ENCODE measurements around the gene TULP1.

The TULP1 gene

GRCh38 chr6:35481226-35481625 is 31.5 kb downstream of the TULP1 start:
- DNase-seq, result no peak

DNA sequence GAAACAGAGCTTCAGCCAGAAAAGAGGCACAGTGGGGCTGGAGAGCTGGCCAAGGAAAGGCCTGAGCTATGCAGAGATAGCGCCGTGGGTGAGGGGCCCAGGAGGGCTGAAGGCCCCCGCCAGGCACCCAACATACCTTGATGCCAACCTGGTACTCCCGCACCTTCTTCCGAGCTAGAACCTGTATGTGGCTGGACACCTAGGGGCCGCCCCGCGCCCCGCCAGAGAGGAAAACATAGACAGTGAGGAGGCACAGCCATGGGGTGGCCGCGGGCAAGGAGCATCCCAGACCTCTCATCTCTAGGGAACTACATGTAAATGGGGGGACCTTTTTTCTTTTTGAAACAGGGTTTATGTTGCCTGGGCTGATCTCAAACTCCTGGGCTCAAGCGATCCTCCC is 32.5 kb downstream of the TULP1 start:
- DNase-seq, result no peak

DNA sequence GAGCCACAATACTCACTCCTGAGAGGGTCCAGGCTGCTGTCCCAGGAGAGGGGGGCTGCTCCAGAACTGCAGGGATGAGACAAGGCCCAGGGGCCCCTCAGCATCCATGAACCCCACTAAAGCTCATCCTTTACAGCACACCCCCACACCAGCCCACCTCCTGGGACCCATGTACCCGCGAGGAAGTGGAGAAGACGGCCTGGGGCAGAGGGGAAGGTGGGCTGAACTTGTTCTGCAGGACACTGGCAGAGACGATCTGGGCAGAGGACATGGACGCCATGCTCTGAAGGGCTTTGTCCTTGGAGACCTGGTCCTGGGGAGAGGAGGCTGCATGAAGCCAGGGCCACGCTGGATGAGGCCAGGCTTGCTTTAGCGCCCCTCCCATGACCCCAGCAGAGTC is 34.4 kb downstream of the TULP1 start:
- DNase-seq, result no peak

- DNase-seq, result no peak
These were observed 35.0 kb downstream of the TULP1 start for GRCh38 chr6:35477551-35478179.

DNA sequence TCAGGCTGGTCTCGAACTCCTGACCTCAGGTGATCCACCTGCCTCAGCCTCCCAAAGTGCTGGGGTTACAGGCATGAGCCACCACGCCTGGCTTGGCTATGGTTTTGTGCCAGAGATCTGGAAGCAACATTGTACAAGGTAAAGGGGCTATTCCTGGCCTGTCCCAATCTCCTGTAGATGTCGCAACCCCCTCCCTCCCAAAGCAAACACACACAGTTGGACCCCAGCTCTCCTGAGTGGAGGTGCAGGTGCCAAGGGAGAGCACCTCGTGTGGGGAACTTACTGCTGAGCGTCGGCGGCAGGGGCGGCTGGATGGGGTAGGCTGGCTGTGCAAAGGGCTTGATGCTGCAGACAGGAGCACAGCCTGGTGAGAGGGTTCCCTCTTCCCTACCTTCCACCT is 35.7 kb downstream of the TULP1 start:
- DNase-seq, result no peak

DNA sequence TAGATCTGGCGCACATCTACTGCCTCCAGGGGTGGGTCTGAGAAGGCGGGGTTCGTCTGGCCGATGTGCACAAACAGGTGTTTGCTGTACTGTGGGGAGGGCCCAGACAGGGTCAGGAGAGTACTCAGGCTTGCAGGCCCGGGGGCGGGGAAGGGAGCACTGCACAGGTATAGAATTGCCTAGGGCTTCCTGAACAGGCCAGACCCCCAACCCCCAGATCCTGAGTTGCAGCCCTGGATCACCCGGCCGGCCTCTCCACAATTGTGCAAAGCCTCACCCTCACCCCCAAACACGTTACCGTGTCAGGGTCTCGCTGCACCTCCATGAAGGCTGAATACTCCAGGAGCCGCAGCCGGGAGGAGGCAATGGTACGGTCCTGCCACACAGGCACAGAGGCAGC is 36.7 kb downstream of the TULP1 start:
- no peak for DNase-seq

DNA sequence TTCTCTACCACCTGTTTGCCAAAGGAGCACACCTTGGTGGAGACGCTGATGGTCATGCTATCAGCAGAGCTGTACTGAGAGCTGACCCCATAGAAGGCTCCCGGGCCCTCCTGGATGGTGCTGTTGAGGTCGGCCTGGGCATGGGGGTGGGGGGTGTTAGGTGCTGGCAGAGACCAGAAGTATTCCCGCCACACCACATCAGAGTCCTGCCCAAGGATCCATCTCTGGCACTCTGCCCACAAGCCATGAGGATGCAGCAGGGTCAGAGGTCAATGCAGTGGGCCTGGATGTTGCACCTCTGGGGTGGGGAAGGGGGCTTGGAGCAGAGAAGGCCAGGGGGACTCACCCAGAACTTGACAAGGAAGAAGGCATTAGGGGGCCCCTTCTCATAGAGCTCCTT is 37.1 kb downstream of the TULP1 start:
- DNase-seq, result no peak

DNA sequence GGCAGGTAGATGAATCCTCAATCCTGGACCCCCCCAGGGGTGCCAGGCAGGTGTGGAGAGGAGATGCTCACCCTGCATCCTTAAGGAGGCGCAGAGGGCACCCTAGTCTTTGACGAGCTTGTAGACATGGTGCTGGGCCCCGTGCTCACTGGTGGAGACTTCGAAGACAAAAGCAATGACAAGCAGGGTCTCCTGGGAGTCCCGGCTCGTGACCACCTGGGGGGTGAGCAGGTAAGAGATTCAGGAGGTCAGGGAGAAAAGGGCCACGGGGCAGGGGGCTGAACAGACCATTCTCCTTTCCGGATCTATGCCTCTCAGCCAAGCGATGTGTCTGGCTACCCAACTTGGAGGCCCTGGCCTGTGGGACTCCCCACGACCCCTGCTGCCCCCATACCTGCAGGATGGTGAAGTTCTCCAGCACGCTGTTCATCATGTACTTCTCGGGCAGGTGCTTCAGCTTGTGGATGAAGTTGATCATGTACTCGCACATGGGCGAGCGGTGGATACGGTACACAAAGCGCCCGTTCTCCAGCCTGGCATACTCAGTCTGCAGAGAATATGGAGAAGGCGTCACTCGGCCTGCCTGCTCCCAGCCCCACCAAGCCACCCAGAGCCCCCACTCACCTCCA is 37.6 kb downstream of the TULP1 start:
- no peak for DNase-seq

- no peak for DNase-seq
These were observed 38.4 kb downstream of the TULP1 start for GRCh38 chr6:35474131-35474941.

GRCh38 chr6:35473850-35474130 is 38.9 kb downstream of the TULP1 start:
- DNase-seq, result no peak

DNA sequence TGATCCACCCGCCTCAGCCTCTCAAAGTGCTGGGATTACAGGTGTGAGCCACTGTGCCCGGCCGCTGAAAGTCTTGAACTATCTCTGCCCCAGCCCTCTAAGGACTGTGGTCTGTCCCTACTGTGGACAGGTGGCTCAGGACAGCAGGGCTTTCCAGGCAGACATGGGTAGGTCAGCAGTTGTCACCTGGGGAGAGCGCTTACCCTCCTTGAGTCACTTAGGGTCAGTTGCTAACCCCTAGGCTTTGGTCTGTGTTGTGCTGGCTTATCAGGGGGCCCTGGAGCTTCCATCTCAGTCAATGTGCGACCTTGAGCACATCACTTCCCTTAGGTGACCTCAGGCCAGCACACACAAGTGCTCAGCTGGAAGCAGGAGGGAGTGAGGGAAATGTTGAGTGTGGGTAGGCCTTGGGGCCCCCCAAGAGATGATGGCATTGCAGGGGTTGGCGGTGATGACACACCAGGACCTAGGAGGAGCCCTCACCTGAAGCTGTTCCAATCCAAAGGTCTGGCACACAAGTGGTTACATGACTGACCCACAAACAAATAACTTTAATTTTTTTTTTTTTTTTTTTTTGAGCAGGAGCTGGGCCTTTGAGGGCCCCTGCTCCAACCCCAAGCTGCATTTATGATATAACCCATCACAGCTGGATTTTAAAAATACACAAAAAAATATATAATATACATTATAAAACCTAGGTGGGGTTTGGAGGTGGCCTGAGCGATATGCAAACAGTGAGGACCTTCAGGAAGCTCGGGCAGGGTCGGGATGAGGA is 39.4 kb downstream of the TULP1 start:
- no peak for DNase-seq

GRCh38 chr6:35471836-35472345 is 40.8 kb downstream of the TULP1 start:
- DNase-seq, result no peak

DNA sequence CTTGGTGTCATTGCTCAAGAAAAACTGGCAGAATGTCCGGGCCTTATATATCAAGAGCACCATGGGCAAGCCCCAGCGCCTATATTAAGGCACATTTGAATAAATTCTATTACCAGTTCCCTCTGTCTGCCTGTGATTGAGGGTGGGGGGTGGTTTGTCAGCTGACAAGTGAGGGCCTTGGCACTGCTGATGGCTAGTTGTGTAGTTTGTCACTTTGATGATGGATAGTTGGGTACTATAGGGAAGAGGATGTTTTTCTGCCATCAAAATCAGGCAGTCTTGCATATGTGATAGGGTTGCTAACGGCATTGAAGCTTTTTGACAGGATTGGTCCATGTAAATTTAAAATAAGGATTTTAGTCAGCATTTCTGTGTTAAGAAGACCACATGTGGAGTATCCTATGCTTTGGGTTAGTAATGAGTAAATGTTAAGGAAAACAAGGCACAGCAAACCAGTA is 42.0 kb downstream of the TULP1 start:
- DNase-seq, result no peak

DNA sequence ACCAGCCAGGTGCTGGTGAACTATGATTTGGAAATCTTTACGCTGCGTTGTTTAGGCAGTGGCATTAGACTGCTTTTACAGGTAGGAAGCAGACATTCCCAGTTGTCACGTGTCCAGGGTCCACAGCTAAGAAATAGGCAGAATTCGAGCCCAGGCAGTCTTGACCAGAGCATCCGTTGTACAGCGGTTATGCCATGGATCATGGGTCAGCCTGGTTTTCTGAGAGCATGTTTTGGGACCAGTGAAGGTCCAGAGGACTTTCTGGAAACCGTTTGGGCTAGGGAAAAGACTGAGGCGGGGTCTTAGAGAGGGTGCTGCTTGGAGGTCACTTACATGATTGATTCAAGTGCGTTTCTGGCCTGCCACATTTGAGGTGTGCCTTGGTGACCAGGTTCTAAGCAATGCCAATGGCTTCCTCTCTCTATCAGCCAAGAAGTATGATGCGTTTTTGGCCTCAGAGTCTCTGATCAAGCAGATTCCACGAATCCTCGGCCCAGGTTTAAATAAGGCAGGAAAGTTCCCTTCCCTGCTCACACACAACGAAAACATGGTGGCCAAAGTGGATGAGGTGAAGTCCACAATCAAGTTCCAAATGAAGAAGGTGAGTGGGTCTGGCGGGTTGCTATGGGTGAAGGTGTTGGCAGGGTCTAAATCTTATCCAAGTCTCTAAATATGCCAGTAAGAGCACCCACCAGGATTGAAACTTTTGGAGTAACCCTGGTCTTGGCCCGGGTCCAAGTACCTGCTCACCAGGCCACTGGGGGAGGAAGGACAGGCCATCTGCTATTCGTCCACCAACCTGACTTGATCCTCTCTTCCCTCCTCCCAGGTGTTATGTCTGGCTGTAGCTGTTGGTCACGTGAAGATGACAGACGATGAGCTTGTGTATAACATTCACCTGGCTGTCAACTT is 42.7 kb downstream of the TULP1 start:
- peak; percentile 70 for DNase-seq

DNA sequence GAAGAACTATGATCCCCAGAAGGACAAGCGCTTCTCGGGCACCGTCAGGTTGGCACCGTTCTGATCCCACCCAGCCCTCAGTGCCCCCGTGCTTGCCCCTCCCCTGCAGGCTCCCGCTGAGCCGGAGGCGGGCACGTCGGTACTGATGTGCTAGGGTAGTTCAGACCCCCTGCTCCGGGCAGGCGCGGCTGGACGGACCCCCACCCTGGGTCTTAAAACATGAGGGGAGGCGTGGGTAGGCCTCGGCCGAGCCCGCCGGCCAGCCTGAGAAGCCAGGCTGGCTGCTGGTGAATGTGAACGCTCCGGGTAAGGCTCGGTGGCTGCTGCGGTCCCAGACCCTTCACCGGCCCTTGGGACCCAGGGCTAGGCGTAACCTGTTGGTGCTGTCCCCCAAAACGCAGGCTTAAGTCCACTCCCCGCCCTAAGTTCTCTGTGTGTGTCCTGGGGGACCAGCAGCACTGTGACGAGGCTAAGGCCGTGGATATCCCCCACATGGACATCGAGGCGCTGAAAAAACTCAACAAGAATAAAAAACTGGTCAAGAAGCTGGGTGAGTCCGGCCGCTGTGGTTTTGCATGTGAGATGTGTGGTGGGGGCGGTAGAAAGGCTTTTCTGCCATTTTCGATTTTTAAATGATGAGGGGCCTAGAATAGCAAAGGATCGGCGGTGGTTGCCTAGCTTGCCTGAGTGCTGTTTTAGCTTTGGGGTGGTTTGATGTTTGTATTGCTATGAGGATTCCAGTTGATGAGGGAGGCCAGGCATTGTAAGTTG is 43.5 kb downstream of the TULP1 start:
- no peak for DNase-seq

DNA sequence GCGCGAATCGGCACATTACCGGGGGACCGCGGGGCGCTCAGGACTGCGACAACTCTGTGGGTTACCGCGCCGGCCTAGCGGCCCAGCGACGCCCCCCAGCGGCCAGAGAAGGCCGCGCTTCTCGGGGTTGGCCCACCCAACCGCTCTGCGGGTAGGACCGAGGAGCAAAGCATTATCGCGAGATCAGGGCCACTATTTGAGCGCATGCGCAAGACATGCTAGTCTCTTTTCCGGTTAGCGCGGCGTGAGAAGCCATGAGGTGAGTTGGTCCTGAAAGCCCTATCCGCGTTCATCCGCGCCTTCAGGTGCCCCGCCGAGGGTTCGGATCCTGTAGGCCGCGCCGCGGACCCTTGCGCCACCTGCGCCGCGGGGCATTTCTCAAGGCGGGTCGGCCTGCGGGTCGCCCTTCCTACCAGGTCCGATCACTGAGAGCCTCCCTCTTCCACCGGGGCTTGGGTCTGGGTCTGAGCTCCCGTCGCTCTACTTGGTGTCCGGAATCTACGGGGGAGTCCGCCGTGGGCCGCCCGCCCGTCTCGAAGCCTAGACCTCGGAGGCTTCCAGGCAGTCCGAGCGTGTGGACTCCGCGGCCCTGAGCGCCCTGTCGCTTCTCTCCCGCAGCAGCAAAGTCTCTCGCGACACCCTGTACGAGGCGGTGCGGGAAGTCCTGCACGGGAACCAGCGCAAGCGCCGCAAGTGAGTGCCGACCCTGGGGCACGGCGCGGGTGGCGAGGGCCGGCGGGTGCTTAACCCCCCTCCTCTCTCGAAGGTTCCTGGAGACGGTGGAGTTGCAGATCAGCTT is 44.3 kb downstream of the TULP1 start, which contains the start of gene RPL10A:
Gene RPL10A, plus strand, starts transcription at position 221 of the 799 bp plus-strand sequence. Its CDS starts 34 bp downstream, at position 255.
- DNase-seq, result peak; percentile 98

DNA sequence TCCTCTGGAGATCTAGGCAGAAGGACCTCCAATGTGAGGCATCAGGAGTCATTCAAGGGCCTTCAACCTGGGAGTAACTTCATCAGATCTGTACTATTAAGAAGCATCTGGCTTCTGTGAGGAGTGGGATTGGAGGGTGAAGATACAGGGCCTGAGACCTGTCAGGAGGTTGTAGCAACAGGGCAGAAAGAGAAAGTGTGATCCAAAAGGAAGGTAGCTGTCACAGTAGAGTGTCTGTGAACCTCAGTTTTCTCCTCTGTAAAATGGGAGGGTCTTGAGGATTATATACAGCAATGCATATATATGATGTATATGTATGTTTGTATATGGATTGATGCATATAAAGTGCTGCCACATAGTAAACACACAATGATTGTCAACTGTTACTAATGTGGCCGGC is 47.0 kb downstream of the TULP1 start:
- no peak for DNase-seq

- DNase-seq, result no peak
These were observed 49.4 kb downstream of the TULP1 start for GRCh38 chr6:35463292-35463691.

DNA sequence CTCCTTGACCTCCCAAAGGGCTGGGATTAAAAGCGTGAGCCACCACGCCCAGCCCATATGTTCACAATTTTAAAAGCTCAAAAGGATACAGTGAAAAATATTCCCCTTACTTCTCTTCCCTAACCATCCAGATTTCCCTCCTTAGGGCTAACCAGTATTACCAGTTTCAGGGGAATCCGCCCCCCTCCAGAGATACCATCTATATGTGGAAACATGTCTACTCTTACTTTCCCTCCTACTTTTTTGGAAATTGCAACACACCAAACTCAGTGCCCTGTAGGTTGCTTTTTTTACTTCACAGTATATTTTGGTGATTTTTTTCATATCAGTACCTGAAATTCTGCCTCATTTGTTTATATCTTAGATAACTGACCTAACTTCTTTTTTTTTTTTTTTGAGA is 51.4 kb downstream of the TULP1 start:
- no peak for DNase-seq

GRCh38 chr6:35457907-35458306 is 54.8 kb downstream of the TULP1 start:
- DNase-seq, result no peak
